ENCODE data around the gene P2RX3. TPM values are rescaled to one million over a fixed set of nuclear protein-coding genes. Genes with fewer than 3 reads are reported as not detected.

The P2RX3 gene
- polyA plus RNA-seq, 1 experiment: not detected

GRCh38 chr11:57361926-57362325, 23.8 kb downstream of the P2RX3 start:
- peaks cover 46% of the 10 kb centered on the region for H3K27me3 ChIP-seq (ENCODE audit: control insufficient read depth, insufficient read depth, low read length)
- no peak overlapping the region for H3K27ac ChIP-seq (ENCODE audit: low read depth, low read length)
- no peaks in the 10 kb centered on the region for H3K9me3 ChIP-seq (ENCODE audit: control insufficient read depth, insufficient read depth, low read length)
- POLR2A ChIA-PET: interaction anchor here (0.6 to 1.0 kb wide), 2 partner anchors 51 to 427 kb away, joined by 3 read pairs; no protein-coding TSS in a partner anchor
- H3K4me3 ChIP-seq (ENCODE audit: low read depth, low read length): no peak overlapping the region
- no peak for DNase-seq (ENCODE audit: low read depth, low spot score)
- TF ChIP-seq CTCF (IDR thresholded peaks at IDR 0.05; ENCODE audit: low read depth, low read length): no peak
- CTCF ChIA-PET: interaction anchor here (2.5 kb wide), 1 partner anchor 16 kb away, joined by 8 read pairs; no protein-coding TSS in a partner anchor

- DNase-seq (ENCODE audit: low read depth, low spot score): no peak
- H3K9me3 ChIP-seq (ENCODE audit: control insufficient read depth, insufficient read depth, low read length): no peaks in the 10 kb centered on the region
- no peak overlapping the region for H3K4me3 ChIP-seq (ENCODE audit: low read depth, low read length)
- H3K27me3 ChIP-seq (ENCODE audit: control insufficient read depth, insufficient read depth, low read length): peaks cover 45% of the 10 kb centered on the region
- POLR2A ChIA-PET: no interaction called here
- H3K27ac ChIP-seq (ENCODE audit: low read depth, low read length): no peak overlapping the region
- TF ChIP-seq CTCF (IDR thresholded peaks at IDR 0.05; ENCODE audit: low read depth, low read length): no peak
- CTCF ChIA-PET: no interaction called here
Observed at GRCh38 chr11:57363131-57364080, 25.3 kb downstream of the P2RX3 start.

- no peak overlapping the region for H3K27ac ChIP-seq (ENCODE audit: low read depth, low read length)
- POLR2A ChIA-PET: no interaction called here
- H3K27me3 ChIP-seq (ENCODE audit: control insufficient read depth, insufficient read depth, low read length): peaks cover 36% of the 10 kb centered on the region
- no peak for TF ChIP-seq CTCF (IDR thresholded peaks at IDR 0.05; ENCODE audit: low read depth, low read length)
- no peak overlapping the region for H3K4me3 ChIP-seq (ENCODE audit: low read depth, low read length)
- CTCF ChIA-PET: interaction anchor here (0.6 kb wide), 2 partner anchors 15 kb away, joined by 4 read pairs; no protein-coding TSS in a partner anchor
- no peak for DNase-seq (ENCODE audit: low read depth, low spot score)
- H3K9me3 ChIP-seq (ENCODE audit: control insufficient read depth, insufficient read depth, low read length): no peaks in the 10 kb centered on the region; the same call in 1 of the 2 replicates
Observed at GRCh38 chr11:57364851-57365660, 26.9 kb downstream of the P2RX3 start.

GRCh38 chr11:57368106-57368844, 30.1 kb downstream of the P2RX3 start:
- DNase-seq (ENCODE audit: low read depth, low spot score): no peak
- POLR2A ChIA-PET: interaction anchor here (0.6 kb wide), 1 partner anchor 286 kb away, joined by 3 read pairs; no protein-coding TSS in a partner anchor
- CTCF ChIA-PET: no interaction called here
- TF ChIP-seq CTCF (IDR thresholded peaks at IDR 0.05; ENCODE audit: low read depth, low read length): no peak
- H3K27me3 ChIP-seq (ENCODE audit: control insufficient read depth, insufficient read depth, low read length): peaks cover 22% of the 10 kb centered on the region
- H3K27ac ChIP-seq (ENCODE audit: low read depth, low read length): no peak overlapping the region
- H3K4me3 ChIP-seq (ENCODE audit: low read depth, low read length): no peak overlapping the region
- no peaks in the 10 kb centered on the region; the same call in 1 of the 2 replicates for H3K9me3 ChIP-seq (ENCODE audit: control insufficient read depth, insufficient read depth, low read length)
